VCaP (cell line): ENCODE data around the gene OAS2.

Source experiments
- H3K27ac ChIP-seq: fragments of 450-650 bp; 2 replicates; pipeline ENCODE4 v1.5.1; 2017
- TF ChIP-seq, protein P1 (sequence below): fragments of 450-650 bp; conservative IDR thresholded peaks from 2 replicates; pipeline ENCODE4 v1.5.1; 2017; ENCODE audit warnings: mild to moderate bottlenecking, moderate library complexity

Gene OAS2

DNA sequence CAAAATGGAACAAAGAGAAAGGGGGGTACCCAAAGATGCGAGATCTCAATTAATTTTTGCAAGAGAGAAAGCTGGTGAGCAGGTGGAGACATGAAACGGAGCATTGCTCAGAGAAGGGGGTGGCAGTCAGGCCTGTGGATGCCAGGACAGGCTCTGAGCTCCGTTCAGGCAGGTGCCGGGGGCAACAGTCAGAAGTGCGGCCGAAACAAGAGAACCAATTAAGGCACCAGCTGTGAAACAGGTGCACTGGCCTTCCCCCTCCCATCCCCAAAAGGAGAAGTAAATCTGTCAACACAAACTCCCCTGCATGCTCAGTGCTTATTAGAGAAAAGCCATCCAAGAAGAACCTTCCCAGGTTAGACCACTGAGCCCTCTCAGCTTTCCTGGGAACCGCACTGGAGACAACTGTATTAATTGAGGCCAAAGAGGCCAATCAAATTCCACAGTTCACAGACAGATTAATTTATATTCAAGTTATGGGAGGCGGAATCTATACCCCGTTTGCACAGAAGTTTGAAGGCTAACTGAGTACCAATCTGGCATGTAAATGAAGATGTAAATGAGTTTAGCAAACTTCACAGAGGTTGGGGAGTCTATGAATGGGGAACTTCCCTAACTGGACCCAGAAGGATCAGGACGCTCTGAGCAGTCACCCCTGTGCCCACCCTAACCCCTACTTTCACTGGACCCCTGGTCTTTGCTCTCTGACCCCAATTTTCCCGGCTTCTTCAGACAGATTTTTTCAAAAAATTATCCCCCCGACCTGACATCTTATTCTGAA, 20.9 kb downstream of the OAS2 start:
- H3K27ac ChIP-seq, result no peak overlapping the region

GRCh38 chr12:113000433-113000832, 22.1 kb downstream of the OAS2 start:
- TF ChIP-seq, protein P1, sequence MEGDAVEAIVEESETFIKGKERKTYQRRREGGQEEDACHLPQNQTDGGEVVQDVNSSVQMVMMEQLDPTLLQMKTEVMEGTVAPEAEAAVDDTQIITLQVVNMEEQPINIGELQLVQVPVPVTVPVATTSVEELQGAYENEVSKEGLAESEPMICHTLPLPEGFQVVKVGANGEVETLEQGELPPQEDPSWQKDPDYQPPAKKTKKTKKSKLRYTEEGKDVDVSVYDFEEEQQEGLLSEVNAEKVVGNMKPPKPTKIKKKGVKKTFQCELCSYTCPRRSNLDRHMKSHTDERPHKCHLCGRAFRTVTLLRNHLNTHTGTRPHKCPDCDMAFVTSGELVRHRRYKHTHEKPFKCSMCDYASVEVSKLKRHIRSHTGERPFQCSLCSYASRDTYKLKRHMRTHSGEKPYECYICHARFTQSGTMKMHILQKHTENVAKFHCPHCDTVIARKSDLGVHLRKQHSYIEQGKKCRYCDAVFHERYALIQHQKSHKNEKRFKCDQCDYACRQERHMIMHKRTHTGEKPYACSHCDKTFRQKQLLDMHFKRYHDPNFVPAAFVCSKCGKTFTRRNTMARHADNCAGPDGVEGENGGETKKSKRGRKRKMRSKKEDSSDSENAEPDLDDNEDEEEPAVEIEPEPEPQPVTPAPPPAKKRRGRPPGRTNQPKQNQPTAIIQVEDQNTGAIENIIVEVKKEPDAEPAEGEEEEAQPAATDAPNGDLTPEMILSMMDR, result no peak
- H3K27ac ChIP-seq, result no peak overlapping the region

More for the DNA sequence above, 20.9 kb downstream of the OAS2 start:
- TF ChIP-seq, protein P1, result no peak

DNA sequence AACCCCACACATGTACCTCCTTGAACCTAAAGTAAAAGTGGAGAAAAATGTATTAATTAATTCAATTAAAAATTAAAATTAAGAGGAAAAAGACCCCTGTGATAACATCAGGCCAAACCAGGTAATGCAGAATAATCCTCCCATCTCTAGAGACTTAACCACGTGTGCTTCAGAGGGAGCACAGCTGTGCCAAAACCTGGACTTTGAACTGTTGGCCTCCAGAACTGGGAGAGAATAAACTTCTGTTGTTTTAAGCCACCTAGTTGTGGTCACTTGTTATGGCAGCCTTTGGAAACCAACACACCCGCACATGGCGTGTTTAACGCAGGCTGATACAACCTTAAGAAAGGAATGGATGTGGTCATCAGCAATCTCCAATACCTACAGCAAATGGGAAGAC, 23.8 kb downstream of the OAS2 start:
- TF ChIP-seq, protein P1, result 0 out of 2 replicates have a peak, but pooled peaks have one; percentile 10
- no peak overlapping the region for H3K27ac ChIP-seq

DNA sequence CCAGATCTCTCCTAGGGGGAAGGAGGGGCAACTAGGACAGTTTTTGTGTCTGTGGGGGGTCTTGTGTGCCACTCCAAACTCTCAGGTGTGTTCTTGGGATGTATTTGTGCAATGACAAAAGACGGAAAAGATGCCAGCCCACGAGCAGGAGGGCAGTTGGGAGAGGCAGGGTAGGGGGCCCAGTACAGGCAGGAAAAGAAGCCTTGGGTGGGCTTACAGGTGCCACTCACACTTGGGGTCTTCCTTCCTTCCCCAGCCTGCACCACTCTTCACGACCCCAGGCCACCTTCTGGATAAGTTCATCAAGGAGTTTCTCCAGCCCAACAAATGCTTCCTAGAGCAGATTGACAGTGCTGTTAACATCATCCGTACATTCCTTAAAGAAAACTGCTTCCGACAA, 24.4 kb downstream of the OAS2 start:
- TF ChIP-seq, protein P1, result no peak
- no peak overlapping the region for H3K27ac ChIP-seq

DNA sequence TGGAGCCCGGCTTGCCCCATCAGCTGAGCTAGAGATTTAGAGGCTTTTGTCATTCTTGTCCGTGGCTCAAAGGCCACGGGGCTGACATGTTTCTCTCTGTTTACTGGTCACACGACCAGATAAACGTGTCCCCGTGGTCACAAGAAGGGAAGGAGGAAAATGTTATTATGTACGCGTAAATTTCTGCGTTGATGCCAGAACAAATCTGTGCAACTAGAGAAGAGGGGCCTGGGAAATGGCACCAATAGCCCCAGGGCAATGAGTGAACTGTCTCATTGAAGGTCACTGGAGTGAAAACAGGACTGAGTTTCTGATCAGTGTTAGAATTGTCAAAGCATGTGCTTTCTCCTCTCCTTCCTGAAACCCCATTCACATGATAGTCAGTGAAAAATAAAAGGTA, 25.3 kb downstream of the OAS2 start:
- TF ChIP-seq, protein P1, result no peak

DNA sequence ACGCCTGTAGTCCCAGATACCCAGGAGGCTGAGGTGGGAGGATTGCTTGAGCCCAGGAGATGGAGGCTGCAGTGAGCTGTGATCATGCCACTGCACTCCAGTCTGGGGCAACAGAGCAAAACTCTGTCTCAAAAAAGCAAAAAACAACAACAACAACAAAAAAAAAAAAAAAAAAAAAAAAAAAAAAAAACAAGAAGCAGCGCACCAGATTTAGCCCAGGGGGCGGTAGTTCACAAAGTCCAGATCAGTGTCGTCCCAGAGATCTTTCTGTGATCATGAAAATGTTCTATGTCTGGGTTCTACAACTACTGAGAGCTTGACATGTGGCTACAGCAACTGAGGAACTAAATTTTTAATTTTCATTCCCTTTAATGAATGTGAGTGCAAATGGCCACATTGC, 27.4 kb downstream of the OAS2 start:
- no peak overlapping the region for H3K27ac ChIP-seq
- TF ChIP-seq, protein P1, result peak; percentile 40; the same call in 1 of the 2 replicates

More for the DNA sequence above, 25.3 kb downstream of the OAS2 start:
- no peak overlapping the region for H3K27ac ChIP-seq

GRCh38 chr12:113006206-113006605, 27.9 kb downstream of the OAS2 start:
- TF ChIP-seq, protein P1, result no peak

More at GRCh38 chr12:113006206-113006605, 27.9 kb downstream of the OAS2 start:
- H3K27ac ChIP-seq, result no peak overlapping the region
